GM12875 (cell line): ENCODE results near the gene CMTR1.

ENCODE experiments used
- H3K4me3 ChIP-seq: one replicate; pipeline ENCODE4 v1.5.1; 2011; ENCODE audit warnings: low read depth, low read length, control low read depth
- CTCF ChIP-seq: IDR thresholded peaks from 2 replicates; pipeline ENCODE4 v1.5.1; 2011; ENCODE audit warnings: low read depth, mild to moderate bottlenecking, control low read depth, inconsistent platforms, low read length, moderate library complexity, borderline replicate concordance; ENCODE audit not compliant: insufficient read depth

Gene CMTR1

GRCh38 chr6:37459981-37460800 is 27.2 kb downstream of the CMTR1 start:
- no peak for TF ChIP-seq CTCF
- H3K4me3 ChIP-seq = no peak overlapping the region

- no peak overlapping the region for H3K4me3 ChIP-seq
- no peak for TF ChIP-seq CTCF
Observed at GRCh38 chr6:37460805-37461204, 27.8 kb downstream of the CMTR1 start.

- no peak overlapping the region for H3K4me3 ChIP-seq
- no peak for TF ChIP-seq CTCF
Observed at GRCh38 chr6:37463110-37463509, 30.1 kb downstream of the CMTR1 start.

GRCh38 chr6:37467718-37468117 is 34.7 kb downstream of the CMTR1 start:
- TF ChIP-seq CTCF = no peak
- no peak overlapping the region for H3K4me3 ChIP-seq

DNA sequence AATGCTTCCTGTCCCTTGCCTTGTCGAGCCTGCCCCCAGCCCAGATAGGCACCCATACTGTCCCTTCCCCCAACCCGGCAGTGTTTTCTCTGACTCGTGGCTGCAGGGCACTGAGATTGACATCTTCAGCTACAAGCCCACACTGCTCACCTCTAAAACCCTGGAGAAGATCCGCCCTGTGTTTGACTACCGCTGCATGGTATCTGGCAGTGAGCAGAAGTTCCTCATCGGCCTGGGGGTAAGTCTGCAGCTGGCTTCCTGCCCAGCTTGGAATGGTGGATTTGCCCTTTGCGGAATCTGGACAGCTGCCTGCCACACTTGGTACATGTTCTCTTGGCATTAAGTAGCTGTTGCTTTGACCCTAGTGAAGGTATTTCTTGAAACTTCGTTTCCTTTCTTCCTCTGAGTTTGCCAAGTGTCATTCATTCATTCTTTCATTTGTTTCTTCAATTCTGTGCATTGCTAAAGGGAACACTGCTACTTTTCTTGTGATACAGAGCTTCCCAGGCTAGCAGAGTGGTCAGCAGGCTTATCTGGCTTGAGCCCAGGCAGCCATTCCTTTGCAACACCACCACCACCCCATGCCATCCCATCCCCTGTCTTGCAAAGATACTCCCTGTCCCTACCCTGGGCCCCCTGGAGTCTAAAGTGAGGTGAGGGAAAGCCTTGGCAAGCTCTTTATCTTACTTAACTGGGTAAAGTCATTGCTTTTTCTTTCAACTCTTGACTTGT is 40.5 kb downstream of the CMTR1 start:
- TF ChIP-seq CTCF = no peak
- no peak overlapping the region for H3K4me3 ChIP-seq

GRCh38 chr6:37474316-37474715 is 41.3 kb downstream of the CMTR1 start:
- no peak for TF ChIP-seq CTCF
- no peak overlapping the region for H3K4me3 ChIP-seq

DNA sequence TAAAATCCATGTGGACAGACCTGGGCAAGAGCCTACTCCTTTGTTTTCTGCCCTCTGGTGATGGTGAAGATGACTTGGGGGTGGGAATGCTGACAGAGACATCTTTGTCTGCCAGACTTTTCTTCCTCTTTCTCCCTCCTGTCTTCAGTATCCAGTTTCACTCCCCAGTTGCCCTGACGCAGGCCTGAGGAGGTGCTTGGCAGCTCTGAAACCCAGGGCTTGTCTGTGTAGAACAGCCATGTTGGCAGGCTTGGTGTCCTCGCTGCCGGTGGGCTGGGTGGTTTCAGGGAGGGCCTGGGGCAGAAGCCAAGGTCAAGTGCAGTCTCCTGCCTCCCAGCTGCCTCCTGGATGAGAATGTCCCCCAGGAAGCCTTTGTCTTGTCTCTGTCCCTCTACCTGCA is 44.2 kb downstream of the CMTR1 start:
- H3K4me3 ChIP-seq = no peak overlapping the region
- TF ChIP-seq CTCF = no peak
